ENCODE data around the gene SPR.

SPR gene

GRCh38 chr2:72938455-72938854 is 51.2 kb downstream of the SPR start:
- H3K4me1 ChIP-seq (ENCODE audit: insufficient read depth, poor library complexity, severe bottlenecking): no peaks in the 10 kb centered on the region
- DNase-seq (ENCODE audit: low spot score): no peak
- ATAC-seq (ENCODE audit: low read depth): no peak
- no peaks in the 10 kb centered on the region for H3K9me3 ChIP-seq (ENCODE audit: severe bottlenecking)
- no peaks in the 10 kb centered on the region for H3K36me3 ChIP-seq (ENCODE audit: low read depth)
- no peak overlapping the region for H3K4me3 ChIP-seq (ENCODE audit: severe bottlenecking)
- TF ChIP-seq CTCF (IDR thresholded peaks at IDR 0.05; ENCODE audit: poor library complexity, severe bottlenecking): no peak
- H3K27me3 ChIP-seq (ENCODE audit: insufficient read depth, poor library complexity, severe bottlenecking): no peaks in the 10 kb centered on the region
- H3K27ac ChIP-seq (ENCODE audit: poor library complexity, severe bottlenecking): no peak overlapping the region

- TF ChIP-seq CTCF (IDR thresholded peaks at IDR 0.05; ENCODE audit: poor library complexity, severe bottlenecking): no peak
- Histone ChIP-seq H3K9me3 (ENCODE audit: severe bottlenecking) (no peaks in the 10 kb centered on the region), H3K4me3 (ENCODE audit: severe bottlenecking) (no peak overlapping the region), H3K27ac (ENCODE audit: poor library complexity, severe bottlenecking) (no peak overlapping the region), H3K27me3 (ENCODE audit: insufficient read depth, poor library complexity, severe bottlenecking) (no peaks in the 10 kb centered on the region), H3K4me1 (ENCODE audit: insufficient read depth, poor library complexity, severe bottlenecking) (no peaks in the 10 kb centered on the region), H3K36me3 (ENCODE audit: low read depth) (no peaks in the 10 kb centered on the region)
- ATAC-seq (ENCODE audit: low read depth) (no peak), DNase-seq (ENCODE audit: low spot score) (no peak)
Observed at GRCh38 chr2:72940361-72940760, 53.2 kb downstream of the SPR start.

- ATAC-seq (ENCODE audit: low read depth) (no peak), DNase-seq (ENCODE audit: low spot score) (no peak)
- Histone ChIP-seq H3K27ac (ENCODE audit: poor library complexity, severe bottlenecking) (no peak overlapping the region), H3K4me3 (ENCODE audit: severe bottlenecking) (no peak overlapping the region), H3K36me3 (ENCODE audit: low read depth) (no peaks in the 10 kb centered on the region), H3K27me3 (ENCODE audit: insufficient read depth, poor library complexity, severe bottlenecking) (no peaks in the 10 kb centered on the region), H3K4me1 (ENCODE audit: insufficient read depth, poor library complexity, severe bottlenecking) (no peaks in the 10 kb centered on the region), H3K9me3 (ENCODE audit: severe bottlenecking) (no peaks in the 10 kb centered on the region)
- TF ChIP-seq CTCF (IDR thresholded peaks at IDR 0.05; ENCODE audit: poor library complexity, severe bottlenecking): no peak
Observed at GRCh38 chr2:72940786-72941185, 53.6 kb downstream of the SPR start.
